ENCODE data around the gene PROX1.

PROX1 gene

GRCh38 chr1:214021321-214021720 is 33.5 kb downstream of the PROX1 start (continued):
- no peak for TF ChIP-seq TOX (CRISPR knock-in tag; IDR thresholded peaks at IDR 0.05; ENCODE audit: borderline replicate concordance)
- no peak for TF ChIP-seq CSDC2 (CRISPR knock-in tag; IDR thresholded peaks at IDR 0.05)
- TF ChIP-seq ISL1 (CRISPR knock-in tag; IDR thresholded peaks at IDR 0.05): no peak
- no peak for TF ChIP-seq ZNF8 (CRISPR knock-in tag; IDR thresholded peaks at IDR 0.05)
- TF ChIP-seq ARNTL (CRISPR knock-in tag; IDR thresholded peaks at IDR 0.05; ENCODE audit: borderline replicate concordance, low read depth): no peak

- no peak for ATAC-seq
- no peak for TF ChIP-seq CSRNP3 (CRISPR knock-in tag; IDR thresholded peaks at IDR 0.05)
- TF ChIP-seq ZNF70 (CRISPR knock-in tag; IDR thresholded peaks at IDR 0.05): no peak
- TF ChIP-seq TSHZ2 (CRISPR knock-in tag; IDR thresholded peaks at IDR 0.05): no peak
- TF ChIP-seq ZNF8 (CRISPR knock-in tag; IDR thresholded peaks at IDR 0.05): no peak
- TF ChIP-seq ZFP3 (CRISPR knock-in tag; IDR thresholded peaks at IDR 0.05): no peak
- no peak for TF ChIP-seq OSR1 (CRISPR knock-in tag; IDR thresholded peaks at IDR 0.05)
- no peak for TF ChIP-seq ZFP30 (CRISPR knock-in tag; IDR thresholded peaks at IDR 0.05)
- TF ChIP-seq TOX (CRISPR knock-in tag; IDR thresholded peaks at IDR 0.05; ENCODE audit: borderline replicate concordance): no peak
- no peak for TF ChIP-seq SNAI2 (CRISPR knock-in tag; IDR thresholded peaks at IDR 0.05)
- no peak for TF ChIP-seq ISL1 (CRISPR knock-in tag; IDR thresholded peaks at IDR 0.05)
- TF ChIP-seq ESRRG (CRISPR knock-in tag; IDR thresholded peaks at IDR 0.05): no peak
- no peak for TF ChIP-seq RARB (CRISPR knock-in tag; IDR thresholded peaks at IDR 0.05)
- TF ChIP-seq ZNF565 (CRISPR knock-in tag; conservative IDR thresholded peaks at IDR 0.05; ENCODE audit: low read depth): no peak
- TF ChIP-seq ZC3H10 (CRISPR knock-in tag; IDR thresholded peaks at IDR 0.05): no peak
- TF ChIP-seq BACH2 (CRISPR knock-in tag; IDR thresholded peaks at IDR 0.05; ENCODE audit: borderline replicate concordance): no peak
- TF ChIP-seq TCF4 (CRISPR knock-in tag; IDR thresholded peaks at IDR 0.05; ENCODE audit: borderline replicate concordance): no peak
- TF ChIP-seq GLIS3 (CRISPR knock-in tag; IDR thresholded peaks at IDR 0.05): no peak
- no peak for TF ChIP-seq PPARA (CRISPR knock-in tag; IDR thresholded peaks at IDR 0.05; ENCODE audit: borderline replicate concordance)
- TF ChIP-seq ARNTL (CRISPR knock-in tag; IDR thresholded peaks at IDR 0.05; ENCODE audit: borderline replicate concordance, low read depth): no peak
- no peak for TF ChIP-seq CREB5 (CRISPR knock-in tag; IDR thresholded peaks at IDR 0.05; ENCODE audit: low read depth)
Measured at GRCh38 chr1:214022229-214022791, 34.5 kb downstream of the PROX1 start.

GRCh38 chr1:214022810-214023425 is 35.1 kb downstream of the PROX1 start:
- TF ChIP-seq TCF4 (CRISPR knock-in tag; IDR thresholded peaks at IDR 0.05; ENCODE audit: borderline replicate concordance): peak; percentile 51; the same call in 1 of the 2 replicates
- no peak for TF ChIP-seq GLIS3 (CRISPR knock-in tag; IDR thresholded peaks at IDR 0.05)
- ATAC-seq: no peak; the same call in 2 of the 3 replicates

- TF ChIP-seq CSRNP3 (CRISPR knock-in tag; IDR thresholded peaks at IDR 0.05): no peak
- no peak for TF ChIP-seq ZNF8 (CRISPR knock-in tag; IDR thresholded peaks at IDR 0.05)
- TF ChIP-seq ISL1 (CRISPR knock-in tag; IDR thresholded peaks at IDR 0.05): no peak
- no peak for TF ChIP-seq ESRRG (CRISPR knock-in tag; IDR thresholded peaks at IDR 0.05)
- no peak for TF ChIP-seq OSR1 (CRISPR knock-in tag; IDR thresholded peaks at IDR 0.05)
- no peak for TF ChIP-seq ZNF70 (CRISPR knock-in tag; IDR thresholded peaks at IDR 0.05)
- no peak for TF ChIP-seq ZFP3 (CRISPR knock-in tag; IDR thresholded peaks at IDR 0.05)
- TF ChIP-seq TSHZ2 (CRISPR knock-in tag; IDR thresholded peaks at IDR 0.05): no peak
- TF ChIP-seq ZNF565 (CRISPR knock-in tag; conservative IDR thresholded peaks at IDR 0.05; ENCODE audit: low read depth): no peak
- no peak for TF ChIP-seq TOX (CRISPR knock-in tag; IDR thresholded peaks at IDR 0.05; ENCODE audit: borderline replicate concordance)
- TF ChIP-seq BACH2 (CRISPR knock-in tag; IDR thresholded peaks at IDR 0.05; ENCODE audit: borderline replicate concordance): no peak
- no peak for TF ChIP-seq PPARA (CRISPR knock-in tag; IDR thresholded peaks at IDR 0.05; ENCODE audit: borderline replicate concordance)
- no peak for TF ChIP-seq GLIS3 (CRISPR knock-in tag; IDR thresholded peaks at IDR 0.05)
- no peak for TF ChIP-seq CREB5 (CRISPR knock-in tag; IDR thresholded peaks at IDR 0.05; ENCODE audit: low read depth)
- no peak for TF ChIP-seq ZC3H10 (CRISPR knock-in tag; IDR thresholded peaks at IDR 0.05)
- TF ChIP-seq RARB (CRISPR knock-in tag; IDR thresholded peaks at IDR 0.05): no peak
- no peak for ATAC-seq
Measured at GRCh38 chr1:214026985-214027384, 39.2 kb downstream of the PROX1 start.
